Spleen (tissue), 11 donors: ENCODE results near the gene TMEM150C. TPM values are rescaled to one million over a fixed set of nuclear protein-coding genes. Genes with fewer than 3 reads are reported as not detected.
"Not testable (repeated sequence)": the region's sequence is repeated elsewhere in the genome, so short reads cannot be mapped to it uniquely, and the experiment has no call there.

Source experiments
- DNase-seq: peaks from one replicate; pipeline ENCODE4 v3.0.0-alpha.2; 2020
- H3K27ac ChIP-seq, 8 donors: fragments of 200-600 bp; sonication (generic) in 7 of 8; 1 replicate in 4 of 8; 2 replicates in 4 of 8; pipeline versions ENCODE4 v1.5.0 to v1.8.0; 2016 to 2021; ENCODE audit warnings: inconsistent platforms in 4 of 8, mild to moderate bottlenecking in 4 of 8, moderate library complexity in 1 of 8
- H3K27me3 ChIP-seq, 7 donors: fragments of 200-600 bp; sonication (generic) in 6 of 7; replicated peaks in 1 of 7; 1 replicate in 4 of 7; 2 replicates in 3 of 7; pipeline versions ENCODE4 v1.5.0 to v1.8.0; 2016 to 2021; ENCODE audit warnings: inconsistent platforms in 3 of 7, mild to moderate bottlenecking in 1 of 7
- H3K36me3 ChIP-seq, 6 donors: fragments of 200-600 bp; sonication (generic) in 5 of 6; 1 replicate in 4 of 6; 2 replicates in 2 of 6; pipeline versions ENCODE4 v1.5.0 to v1.8.0; 2016 to 2021; ENCODE audit warnings: inconsistent platforms in 2 of 6
- H3K4me1 ChIP-seq, 6 donors: fragments of 200-600 bp; sonication (generic) in 5 of 6; 1 replicate in 3 of 6; 2 replicates in 3 of 6; pipeline versions ENCODE4 v1.5.0 to v1.8.0; 2016 to 2021; ENCODE audit warnings: inconsistent platforms in 3 of 6
- H3K4me3 ChIP-seq, 8 donors: fragments of 200-600 bp; sonication (generic) in 7 of 8; 1 replicate in 4 of 8; 2 replicates in 4 of 8; pipeline versions ENCODE4 v1.5.0 to v1.8.0; 2016 to 2021; ENCODE audit warnings: inconsistent platforms in 4 of 8, mild to moderate bottlenecking in 4 of 8, moderate library complexity in 2 of 8
- H3K9me3 ChIP-seq, 8 donors: fragments of 200-600 bp; sonication (generic) in 7 of 8; 1 replicate in 4 of 8; 2 replicates in 4 of 8; pipeline versions ENCODE4 v1.5.0 to v1.8.0; 2016 to 2021; ENCODE audit warnings: inconsistent platforms in 4 of 8
- CTCF ChIP-seq, 11 experiments: fragments of 200-600 bp in 7 of 11; fragments of 450-650 bp in 4 of 11; sonication (generic) in 4 of 11; IDR thresholded peaks in 8 of 11; conservative IDR thresholded peaks in 3 of 11; 1 replicate in 7 of 11; 2 replicates in 4 of 11; pipeline versions ENCODE4 v1.4.0 to v1.8.0; 2016 to 2021; ENCODE audit warnings: antibody characterized with exemption in 11 of 11, inconsistent platforms in 4 of 11, mild to moderate bottlenecking in 1 of 11
- POLR2A ChIP-seq, 3 donors: fragments of 450-650 bp; IDR thresholded peaks; one replicate each; pipeline ENCODE4 v1.5.1; 2017; ENCODE audit warnings: antibody characterized with exemption in 3 of 3, mild to moderate bottlenecking in 1 of 3
- POLR2AphosphoS5 ChIP-seq, 3 donors: sonication (generic); formaldehyde crosslinking; IDR thresholded peaks; one replicate each; pipeline ENCODE4 v1.5.1; 2017; ENCODE audit warnings: antibody characterized with exemption in 3 of 3
- whole genome bisulfite sequencing, 5 donors: extraction: QIAGEN DNeasy Blood & Tissue Kit in 3 of 5; methylation state at CpG; one replicate each; pipeline versions ENCODE4 v1.1.5 to v1.1.7; 2013 to 2018; 5-methylcytosine and 5-hydroxymethylcytosine counted together
- intact Hi-C: fragments of 100-400 bp; cut with DNase I; formaldehyde crosslinking; loops from one replicate; pipeline ENCODE4 v1.15.0; 2023; ENCODE audit warnings: low total_unique reads
- polyA plus RNA-seq, 3 donors: library from polyadenylated mRNA; stranded (reverse); fragments of 200-250 nt; gene quantifications; one replicate each; pipeline ENCODE4 v1.2.1, GENCODE V29; 2013
- total RNA-seq, 7 donors: library from RNA; depleted of rRNA in 3 of 7; stranded (reverse); fragments of >200 nt in 3 of 7; fragmentation: NEBNext Ultra II Directional in 4 of 7; extraction: Animal tissue kit (Norgen Biotek cat#: 25700) in 4 of 7; gene quantifications; one replicate each; pipeline versions ENCODE4 v1.1.0 to v1.2.1, GENCODE V29; 2016 to 2021
- donor health status: healthy with polysubstance abuse.
- donor health status: DM: no; HTN: no; CAD: no; lungs with moderate emphysema.
- donor health status: DM: no; HTN: no; CAD: no.
- donor health status: Bipolar disorder and iron deficiency.
- donor health status: healthy.
- donor health status: DM: no; HTN: no; CAD: no.
- donor health status: DM: yes; HTN: yes; CAD: no.

The TMEM150C gene
- total and polyA plus RNA-seq, 10 donors, result 3.6 to 26.0 (median 9.4) TPM

GRCh38 chr4:82480771-82481505, 80.8 kb downstream of the TMEM150C start:
- 89 to 96% (median 94%) methylated on average over 10 of the region's 10 CpGs for WGBS, 5 donors
- no peak overlapping the region for H3K4me3 ChIP-seq
- H3K36me3 ChIP-seq, result peaks cover 0 to 14% (median 0%) of the 10 kb centered on the region in 6 donors
- H3K9me3 ChIP-seq, result no peaks in the 10 kb centered on the region
- intact Hi-C loops, result no loop called here
- TF ChIP-seq POLR2A (IDR thresholded peaks at IDR 0.05) (no peak), CTCF (IDR thresholded peaks at IDR 0.05 in 8 of 11, conservative IDR thresholded peaks at IDR 0.05 in 3 of 11) (no peak), POLR2AphosphoS5 (IDR thresholded peaks at IDR 0.05) (no peak)
- DNase-seq, result no peak
- no peaks in the 10 kb centered on the region for H3K4me1 ChIP-seq
- no peak overlapping the region for H3K27ac ChIP-seq
- no peaks in the 10 kb centered on the region for H3K27me3 ChIP-seq

DNA sequence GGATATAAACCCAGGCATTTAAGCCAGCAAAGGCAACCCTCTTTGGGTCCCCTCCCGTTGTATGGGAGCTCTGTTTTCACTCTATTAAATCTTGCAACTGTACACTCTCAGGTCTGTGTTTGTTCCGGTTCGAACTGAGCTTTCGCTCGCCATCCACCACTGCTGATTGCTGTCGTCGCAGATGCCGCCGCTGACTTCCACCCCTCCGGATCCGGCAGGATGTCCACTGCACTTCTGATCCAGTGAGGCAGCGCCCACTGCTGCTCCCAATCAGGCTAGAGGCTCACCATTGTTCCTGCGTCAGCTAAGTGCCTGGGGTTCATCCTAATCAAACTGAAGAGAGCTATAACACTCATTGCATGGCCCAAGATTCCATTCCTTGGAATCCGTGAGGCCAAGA, 82.2 kb downstream of the TMEM150C start:
- TF ChIP-seq POLR2A (IDR thresholded peaks at IDR 0.05) (no peak), POLR2AphosphoS5 (IDR thresholded peaks at IDR 0.05) (no peak), CTCF (IDR thresholded peaks at IDR 0.05 in 8 of 11, conservative IDR thresholded peaks at IDR 0.05 in 3 of 11) (no peak)
- Histone ChIP-seq H3K27ac (no peak overlapping the region), H3K4me1 (no peaks in the 10 kb centered on the region), H3K36me3 (peaks cover 0 to 14% (median 0%) of the 10 kb centered on the region in 6 donors), H3K27me3 (no peaks in the 10 kb centered on the region), H3K4me3 (no peak overlapping the region), H3K9me3 (no peaks in the 10 kb centered on the region)
- intact Hi-C loops, result no loop called here
- 93 to 97% (median 96%) methylated on average over 14 of the region's 14 CpGs for WGBS, 5 donors
- DNase-seq, result no peak

GRCh38 chr4:82477469-82477868, 84.3 kb downstream of the TMEM150C start:
- 86 to 97% (median 92%) methylated on average over 9 of the region's 9 CpGs for WGBS, 5 donors
- DNase-seq, H3K9me3 ChIP-seq, H3K27ac ChIP-seq, H3K27me3 ChIP-seq, intact Hi-C loops, H3K4me1 ChIP-seq, H3K4me3 ChIP-seq: not testable (repeated sequence)
- H3K36me3 ChIP-seq, result peaks cover 0 to 14% (median 0%) of the 10 kb centered on the region in 6 donors

GRCh38 chr4:82475931-82476330, 85.9 kb downstream of the TMEM150C start:
- 90 to 98% (median 93%) methylated on average over 7 of the region's 7 CpGs for WGBS, 5 donors
- H3K4me1 ChIP-seq, H3K27me3 ChIP-seq, H3K4me3 ChIP-seq, H3K9me3 ChIP-seq, H3K36me3 ChIP-seq, H3K27ac ChIP-seq, intact Hi-C loops, DNase-seq: not testable (repeated sequence)

DNA sequence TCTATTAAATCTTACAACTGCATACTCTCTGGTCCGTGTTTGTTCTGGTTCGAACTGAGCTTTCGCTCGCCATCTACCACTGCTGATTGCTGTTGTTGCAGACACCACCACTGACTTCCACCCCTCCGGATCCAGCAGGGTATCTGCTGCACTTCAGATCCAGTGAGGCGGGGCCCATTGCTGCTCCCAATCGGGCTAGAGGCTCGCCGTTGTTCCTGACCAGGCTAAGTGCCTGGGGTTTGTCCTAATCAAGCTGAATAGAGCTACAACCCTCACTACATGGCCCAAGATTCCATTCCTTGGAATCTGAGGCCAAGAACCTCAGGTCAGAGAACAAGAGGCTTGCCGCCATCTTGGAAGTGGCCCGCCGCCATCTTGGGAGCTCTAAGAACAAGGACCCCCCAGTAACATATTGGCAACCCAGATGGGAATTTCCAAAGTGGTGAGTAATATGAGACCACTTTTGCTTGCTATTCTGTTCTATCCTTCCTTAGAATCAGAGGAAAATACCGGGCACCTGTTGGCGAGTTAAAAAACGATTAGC, 88.1 kb downstream of the TMEM150C start:
- no peak for DNase-seq
- TF ChIP-seq POLR2A (IDR thresholded peaks at IDR 0.05) (no peak), CTCF (IDR thresholded peaks at IDR 0.05 in 8 of 11, conservative IDR thresholded peaks at IDR 0.05 in 3 of 11) (no peak), POLR2AphosphoS5 (IDR thresholded peaks at IDR 0.05) (no peak)
- no peaks in the 10 kb centered on the region for H3K4me1 ChIP-seq
- intact Hi-C loops, result no loop called here
- no peak overlapping the region for H3K4me3 ChIP-seq
- 97 to 99% (median 98%) methylated on average over 12 to 15 of the region's 15 CpGs for WGBS, 5 donors
- no peaks in the 10 kb centered on the region for H3K36me3 ChIP-seq
- no peaks in the 10 kb centered on the region for H3K9me3 ChIP-seq
- no peak overlapping the region for H3K27ac ChIP-seq
- no peaks in the 10 kb centered on the region for H3K27me3 ChIP-seq

DNA sequence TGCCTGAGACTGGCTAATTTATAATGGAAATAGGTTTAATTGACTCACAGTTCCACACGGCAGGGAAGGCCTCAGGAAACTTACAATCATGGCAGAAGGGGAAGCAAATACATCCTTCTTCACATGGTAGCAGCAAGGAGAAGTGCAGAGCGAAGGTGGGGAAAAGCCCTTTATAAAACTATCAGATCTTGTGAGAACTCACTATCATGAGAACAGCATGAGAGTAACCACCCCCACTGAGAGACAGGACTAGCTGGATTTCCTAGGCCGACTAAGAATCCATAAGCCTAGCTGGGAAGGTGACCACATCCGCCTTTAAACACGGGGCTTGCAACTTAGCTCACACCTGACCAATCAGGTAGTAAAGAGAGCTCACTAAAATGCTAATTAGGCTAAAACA, 88.7 kb downstream of the TMEM150C start:
- H3K4me1 ChIP-seq, DNase-seq, intact Hi-C loops, H3K27me3 ChIP-seq, H3K27ac ChIP-seq, H3K9me3 ChIP-seq, H3K4me3 ChIP-seq, H3K36me3 ChIP-seq: not testable (repeated sequence)
- WGBS, 5 donors, result 55 to 69% (median 65%) methylated on average over 5 of the region's 5 CpGs
